DMS153 treated with DMSO at 0.1 percent for 48 hours (cell line): ENCODE data around the gene ELK3.

Experiments
- DNase-seq: peaks from one replicate; lab custom pipeline; 2025; ENCODE audit not compliant: unreplicated experiment; lab: John Stamatoyannopoulos, UW

The ELK3 gene

GRCh38 chr12:96211988-96212387 is 17.8 kb downstream of the ELK3 start:
- DNase-seq = no peak

GRCh38 chr12:96212456-96213375 is 18.5 kb downstream of the ELK3 start:
- DNase-seq = no peak

GRCh38 chr12:96213869-96214268 is 19.7 kb downstream of the ELK3 start:
- no peak for DNase-seq

GRCh38 chr12:96215919-96216273 is 21.7 kb downstream of the ELK3 start:
- no peak for DNase-seq

GRCh38 chr12:96218989-96219678 is 25.0 kb downstream of the ELK3 start:
- no peak for DNase-seq

GRCh38 chr12:96219700-96220206 is 25.6 kb downstream of the ELK3 start:
- no peak for DNase-seq

- DNase-seq = no peak
These were observed 26.7 kb downstream of the ELK3 start for GRCh38 chr12:96220902-96221301.

- no peak for DNase-seq
These were observed 27.2 kb downstream of the ELK3 start for GRCh38 chr12:96221391-96221790.

GRCh38 chr12:96223411-96224218 is 29.4 kb downstream of the ELK3 start:
- DNase-seq = no peak

- no peak for DNase-seq
These were observed 30.0 kb downstream of the ELK3 start for GRCh38 chr12:96224219-96224615.

- DNase-seq = peak; percentile 17
These were observed 31.1 kb downstream of the ELK3 start for GRCh38 chr12:96225044-96225855.

- no peak for DNase-seq
These were observed 31.8 kb downstream of the ELK3 start for GRCh38 chr12:96225994-96226399.

- no peak for DNase-seq
These were observed 32.2 kb downstream of the ELK3 start for GRCh38 chr12:96226401-96226800.

- DNase-seq = no peak
These were observed 32.7 kb downstream of the ELK3 start for GRCh38 chr12:96226801-96227348.

- no peak for DNase-seq
These were observed 33.4 kb downstream of the ELK3 start for GRCh38 chr12:96227365-96228106.

- no peak for DNase-seq
These were observed 34.5 kb downstream of the ELK3 start for GRCh38 chr12:96228566-96229248.

- DNase-seq = no peak
These were observed 36.5 kb downstream of the ELK3 start for GRCh38 chr12:96230646-96231045.

- no peak for DNase-seq
These were observed 39.0 kb downstream of the ELK3 start for GRCh38 chr12:96233168-96233567.

GRCh38 chr12:96233939-96234461 is 39.8 kb downstream of the ELK3 start:
- DNase-seq = no peak
